Measurements from ENCODE around the gene RALGPS2. TPM values are rescaled to one million over a fixed set of nuclear protein-coding genes. Genes with fewer than 3 reads are reported as not detected.

Gene RALGPS2
- total RNA-seq, 1 donor from 2014 or later: 78.7 TPM

GRCh38 chr1:178928976-178929375, 203.9 kb downstream of the RALGPS2 start:
- no peaks in the 10 kb centered on the region for H3K79me2 ChIP-seq (ENCODE audit: low read depth)
- H3K4me2 ChIP-seq: peak overlapping the region; percentile 60
- Mint-ChIP-seq H3K36me3 (peaks cover 9% of the 10 kb centered on the region), H3K9me3 (peaks cover 10% of the 10 kb centered on the region), H3K27ac (peak overlapping the region; percentile 93), H3K27me3 (ENCODE audit: insufficient read depth, low read depth) (no peaks in the 10 kb centered on the region), H3K4me1 (peaks cover 42% of the 10 kb centered on the region), H3K4me3 (peak overlapping the region; percentile 36)
- H3K27ac ChIP-seq: peak overlapping the region; percentile 47
- H4K20me1 ChIP-seq (ENCODE audit: low read depth): no peaks in the 10 kb centered on the region
- DNase-seq (ENCODE audit: low spot score): peak; percentile 62
- H2AFZ ChIP-seq (replicated peaks): no peak overlapping the region
- peaks cover 14% of the 10 kb centered on the region for H3F3A ChIP-seq (ENCODE audit: low read depth)
- H3K27me3 ChIP-seq: no peaks in the 10 kb centered on the region
- peaks cover 33% of the 10 kb centered on the region for H3K4me1 ChIP-seq
- no peaks in the 10 kb centered on the region for H3K36me3 ChIP-seq
- H3K9me3 ChIP-seq (ENCODE audit: low read depth): no peaks in the 10 kb centered on the region
- TF ChIP-seq EZH2 (IDR thresholded peaks at IDR 0.05): no peak
- TF ChIP-seq CTCF (IDR thresholded peaks at IDR 0.05): no peak
- no peak for TF ChIP-seq EZH2phosphoT487 (IDR thresholded peaks at IDR 0.05)
- no peak overlapping the region for H3K4me3 ChIP-seq
- H3K9ac ChIP-seq: no peak overlapping the region

DNA sequence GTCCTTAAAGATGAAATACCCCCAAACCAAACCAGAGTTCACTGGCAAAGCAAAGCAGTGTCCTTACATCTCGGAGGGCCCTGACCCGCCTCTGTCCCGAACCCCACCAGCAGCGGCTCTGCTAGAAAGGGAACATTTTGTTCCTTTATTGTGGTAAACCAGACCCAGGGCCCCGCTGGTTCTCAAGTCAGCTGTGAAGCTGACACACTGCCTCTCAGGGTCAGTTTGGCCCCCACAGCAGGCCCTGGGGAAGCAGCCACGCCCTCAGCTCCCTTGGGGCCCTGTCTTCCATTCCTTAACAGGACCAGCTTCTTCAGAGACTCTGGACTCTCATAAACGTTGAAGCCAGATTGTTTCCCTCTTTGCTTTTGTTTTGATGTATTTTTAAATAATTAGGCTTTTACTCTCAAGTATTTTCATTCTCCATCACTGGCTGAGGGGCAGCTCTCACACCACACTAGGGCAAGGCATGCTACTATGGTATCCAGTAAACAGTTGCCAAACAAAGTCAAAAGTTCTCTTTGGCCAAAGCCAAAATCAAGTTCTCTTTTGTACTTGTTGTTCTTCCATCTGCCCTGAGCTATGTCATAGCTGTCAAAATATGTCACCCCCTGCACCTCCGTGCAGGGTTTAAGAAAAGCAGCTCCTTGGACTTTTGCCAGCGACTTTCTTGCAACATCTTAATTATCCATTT, 207.0 kb downstream of the RALGPS2 start:
- TF ChIP-seq EZH2phosphoT487 (IDR thresholded peaks at IDR 0.05): no peak
- TF ChIP-seq EZH2 (IDR thresholded peaks at IDR 0.05): no peak
- no peak for TF ChIP-seq CTCF (IDR thresholded peaks at IDR 0.05)
- peaks cover 14% of the 10 kb centered on the region for H3F3A ChIP-seq (ENCODE audit: low read depth)
- H3K27me3 ChIP-seq: no peaks in the 10 kb centered on the region
- no peak for DNase-seq (ENCODE audit: low spot score)
- H3K9ac ChIP-seq: no peak overlapping the region
- no peak overlapping the region for H3K27ac Mint-ChIP-seq
- no peaks in the 10 kb centered on the region for H3K9me3 Mint-ChIP-seq
- H3K4me1 ChIP-seq: peaks cover 23% of the 10 kb centered on the region
- no peaks in the 10 kb centered on the region for H3K27me3 Mint-ChIP-seq (ENCODE audit: insufficient read depth, low read depth)
- no peak overlapping the region for H2AFZ ChIP-seq (replicated peaks)
- peaks cover 41% of the 10 kb centered on the region for H3K4me1 Mint-ChIP-seq
- H3K4me2 ChIP-seq: no peak overlapping the region
- no peak overlapping the region for H3K4me3 Mint-ChIP-seq
- no peak overlapping the region for H3K27ac ChIP-seq
- H3K36me3 ChIP-seq: no peaks in the 10 kb centered on the region
- H3K9me3 ChIP-seq (ENCODE audit: low read depth): no peaks in the 10 kb centered on the region
- H3K36me3 Mint-ChIP-seq: no peaks in the 10 kb centered on the region
- H4K20me1 ChIP-seq (ENCODE audit: low read depth): no peaks in the 10 kb centered on the region
- H3K79me2 ChIP-seq (ENCODE audit: low read depth): no peaks in the 10 kb centered on the region
- H3K4me3 ChIP-seq: no peak overlapping the region

DNA sequence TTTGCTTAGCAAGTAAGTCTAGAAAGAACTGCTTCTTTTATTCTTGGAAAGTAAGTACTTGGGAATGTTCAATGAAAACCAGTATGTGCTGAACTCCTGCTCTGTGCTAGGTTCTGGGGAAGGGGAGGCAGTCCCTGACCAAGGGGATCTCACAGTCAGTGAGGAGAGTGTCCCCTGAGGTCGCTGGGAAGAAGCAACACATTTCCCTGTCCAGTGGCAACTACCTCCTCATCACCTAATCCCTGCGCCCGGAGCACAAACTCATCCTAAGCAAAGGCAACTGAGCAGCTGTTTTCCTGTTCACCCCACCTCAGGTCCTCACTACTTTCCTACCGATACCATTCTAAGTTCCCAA, 207.5 kb downstream of the RALGPS2 start:
- Histone ChIP-seq H4K20me1 (ENCODE audit: low read depth) (no peaks in the 10 kb centered on the region), H3K9me3 (ENCODE audit: low read depth) (no peaks in the 10 kb centered on the region), H2AFZ (replicated peaks) (no peak overlapping the region), H3K4me2 (no peak overlapping the region), H3K4me3 (no peak overlapping the region), H3K27ac (no peak overlapping the region), H3K79me2 (ENCODE audit: low read depth) (no peaks in the 10 kb centered on the region), H3K4me1 (peaks cover 25% of the 10 kb centered on the region), H3K36me3 (no peaks in the 10 kb centered on the region), H3K27me3 (no peaks in the 10 kb centered on the region), H3K9ac (no peak overlapping the region), H3F3A (ENCODE audit: low read depth) (peaks cover 14% of the 10 kb centered on the region)
- Mint-ChIP-seq H3K9me3 (no peaks in the 10 kb centered on the region), H3K27ac (peak overlapping the region; percentile 51), H3K27me3 (ENCODE audit: insufficient read depth, low read depth) (no peaks in the 10 kb centered on the region), H3K36me3 (no peaks in the 10 kb centered on the region), H3K4me3 (no peak overlapping the region), H3K4me1 (peaks cover 41% of the 10 kb centered on the region)
- no peak for DNase-seq (ENCODE audit: low spot score)
- TF ChIP-seq EZH2phosphoT487 (IDR thresholded peaks at IDR 0.05) (no peak), CTCF (IDR thresholded peaks at IDR 0.05) (no peak)

Data from neural progenitor cell (in vitro differentiated cells).